ENCODE results near the gene STRN4.

GRCh38 chr19:46716672-46717033 is 29.6 kb downstream of the STRN4 start:
- no peak for TF ChIP-seq CTCF (IDR thresholded peaks at IDR 0.05)
- TF ChIP-seq EP300 (IDR thresholded peaks at IDR 0.05; ENCODE audit: low read depth): no peak
- TF ChIP-seq POLR2AphosphoS5 (IDR thresholded peaks at IDR 0.05): no peak
- TF ChIP-seq POLR2A (IDR thresholded peaks at IDR 0.05): no peak
